Tibial nerve (tissue), 4 donors: Measurements from ENCODE around the gene FAM83E.

Experiments used
- EP300 ChIP-seq, 2 donors: sonication (generic); formaldehyde crosslinking; IDR thresholded peaks; one replicate each; pipeline ENCODE4 v1.6.1; 2017; ENCODE audit warnings: antibody characterized with exemption in 2 of 2, mild to moderate bottlenecking in 1 of 2
- POLR2A ChIP-seq, 2 donors: fragments of 450-650 bp; IDR thresholded peaks; one replicate each; pipeline ENCODE4 v1.6.1; 2017; ENCODE audit warnings: antibody characterized with exemption in 2 of 2, mild to moderate bottlenecking in 2 of 2, moderate library complexity in 2 of 2
- TF ChIP-seq, protein P1 (sequence below), 5 experiments: fragments of 200-600 bp in 3 of 5; fragments of 450-650 bp in 2 of 5; sonication (generic) in 3 of 5; IDR thresholded peaks; one replicate each; pipeline ENCODE4 v1.5.1; 2016 to 2019; ENCODE audit warnings: antibody characterized with exemption in 5 of 5, mild to moderate bottlenecking in 3 of 5, moderate library complexity in 2 of 5

DNA sequence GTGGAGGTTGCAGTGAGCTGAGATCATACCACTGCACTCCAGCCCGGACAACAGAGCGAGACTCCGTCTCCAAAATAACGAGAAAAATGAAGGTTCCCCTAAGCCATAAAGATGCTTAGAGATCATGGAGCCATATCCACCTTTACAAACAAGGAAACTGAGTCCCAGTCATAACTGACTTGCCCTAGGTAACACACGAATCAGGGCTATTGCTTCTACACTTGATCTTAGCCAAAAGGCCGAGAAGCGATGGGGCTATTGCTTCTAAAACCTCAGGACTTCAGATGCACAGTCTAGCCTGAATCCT lies 19.1 kb upstream of the FAM83E start:
- TF ChIP-seq EP300 (IDR thresholded peaks at IDR 0.05) (no peak), POLR2A (IDR thresholded peaks at IDR 0.05) (no peak)
- TF ChIP-seq, protein P1, sequence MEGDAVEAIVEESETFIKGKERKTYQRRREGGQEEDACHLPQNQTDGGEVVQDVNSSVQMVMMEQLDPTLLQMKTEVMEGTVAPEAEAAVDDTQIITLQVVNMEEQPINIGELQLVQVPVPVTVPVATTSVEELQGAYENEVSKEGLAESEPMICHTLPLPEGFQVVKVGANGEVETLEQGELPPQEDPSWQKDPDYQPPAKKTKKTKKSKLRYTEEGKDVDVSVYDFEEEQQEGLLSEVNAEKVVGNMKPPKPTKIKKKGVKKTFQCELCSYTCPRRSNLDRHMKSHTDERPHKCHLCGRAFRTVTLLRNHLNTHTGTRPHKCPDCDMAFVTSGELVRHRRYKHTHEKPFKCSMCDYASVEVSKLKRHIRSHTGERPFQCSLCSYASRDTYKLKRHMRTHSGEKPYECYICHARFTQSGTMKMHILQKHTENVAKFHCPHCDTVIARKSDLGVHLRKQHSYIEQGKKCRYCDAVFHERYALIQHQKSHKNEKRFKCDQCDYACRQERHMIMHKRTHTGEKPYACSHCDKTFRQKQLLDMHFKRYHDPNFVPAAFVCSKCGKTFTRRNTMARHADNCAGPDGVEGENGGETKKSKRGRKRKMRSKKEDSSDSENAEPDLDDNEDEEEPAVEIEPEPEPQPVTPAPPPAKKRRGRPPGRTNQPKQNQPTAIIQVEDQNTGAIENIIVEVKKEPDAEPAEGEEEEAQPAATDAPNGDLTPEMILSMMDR (IDR thresholded peaks at IDR 0.05), result no peak
